Measurements from ENCODE around the gene BCCIP. TPM values are rescaled to one million over a fixed set of nuclear protein-coding genes. Genes with fewer than 3 reads are reported as not detected.

Gene BCCIP
- total and polyA plus RNA-seq, 11 donors, result 31.3 to 81.0 (median 44.5) TPM

DNA sequence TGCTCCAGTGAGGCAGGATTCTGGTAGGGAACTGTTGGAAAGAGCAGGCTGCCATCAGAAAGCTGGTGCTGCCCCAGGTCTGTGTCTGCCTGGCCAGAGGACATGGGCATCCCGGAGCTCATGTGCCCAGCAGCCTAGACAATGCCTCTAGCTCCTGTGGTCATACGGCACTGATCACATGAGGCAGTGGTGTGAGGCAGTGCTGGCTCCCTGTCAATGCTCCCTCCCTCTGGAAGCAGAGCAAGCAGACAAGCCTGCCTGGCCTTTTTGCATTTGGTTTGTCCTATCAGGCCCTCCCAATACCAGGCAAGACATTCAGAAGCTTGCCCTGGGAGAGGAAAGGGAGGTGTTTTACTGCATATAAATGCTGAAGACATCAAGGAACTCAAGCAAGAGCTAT lies 28.2 kb upstream of the BCCIP start:
- Histone ChIP-seq H3K27ac (peak overlapping the region in 6 of 12 donors; percentile 11 to 55 (median 38)), H3K4me3 (no peak overlapping the region), H3K9me3 (no peaks in the 10 kb centered on the region), H3K36me3 (peaks cover 0 to 91% (median 77%) of the 10 kb centered on the region in 9 donors), H3K4me1 (peaks cover 0 to 10% (median 1%) of the 10 kb centered on the region in 12 donors), H3K27me3 (no peaks in the 10 kb centered on the region)
- no peak for TF ChIP-seq POLR2A (IDR thresholded peaks at IDR 0.05)
- TF ChIP-seq, protein P1, sequence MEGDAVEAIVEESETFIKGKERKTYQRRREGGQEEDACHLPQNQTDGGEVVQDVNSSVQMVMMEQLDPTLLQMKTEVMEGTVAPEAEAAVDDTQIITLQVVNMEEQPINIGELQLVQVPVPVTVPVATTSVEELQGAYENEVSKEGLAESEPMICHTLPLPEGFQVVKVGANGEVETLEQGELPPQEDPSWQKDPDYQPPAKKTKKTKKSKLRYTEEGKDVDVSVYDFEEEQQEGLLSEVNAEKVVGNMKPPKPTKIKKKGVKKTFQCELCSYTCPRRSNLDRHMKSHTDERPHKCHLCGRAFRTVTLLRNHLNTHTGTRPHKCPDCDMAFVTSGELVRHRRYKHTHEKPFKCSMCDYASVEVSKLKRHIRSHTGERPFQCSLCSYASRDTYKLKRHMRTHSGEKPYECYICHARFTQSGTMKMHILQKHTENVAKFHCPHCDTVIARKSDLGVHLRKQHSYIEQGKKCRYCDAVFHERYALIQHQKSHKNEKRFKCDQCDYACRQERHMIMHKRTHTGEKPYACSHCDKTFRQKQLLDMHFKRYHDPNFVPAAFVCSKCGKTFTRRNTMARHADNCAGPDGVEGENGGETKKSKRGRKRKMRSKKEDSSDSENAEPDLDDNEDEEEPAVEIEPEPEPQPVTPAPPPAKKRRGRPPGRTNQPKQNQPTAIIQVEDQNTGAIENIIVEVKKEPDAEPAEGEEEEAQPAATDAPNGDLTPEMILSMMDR (IDR thresholded peaks at IDR 0.05), result no peak
- ATAC-seq (peak; percentile 79 to 95 (median 86)), DNase-seq (peak in 3 of 5 donors; percentile 53 to 77 (median 54))
- WGBS, 4 donors, result 37 to 61% (median 48%) methylated on average over 2 of the region's 2 CpGs
- intact Hi-C loops (cut with DNase I), result no loop called here

- Histone ChIP-seq H3K36me3 (peaks cover 0 to 92% (median 77%) of the 10 kb centered on the region in 9 donors), H3K9me3 (no peaks in the 10 kb centered on the region), H3K4me3 (no peak overlapping the region), H3K27ac (peak overlapping the region in 6 of 12 donors; percentile 11 to 55 (median 31)), H3K4me1 (peaks cover 0 to 10% (median 1%) of the 10 kb centered on the region in 12 donors), H3K27me3 (no peaks in the 10 kb centered on the region)
- TF ChIP-seq, protein P1 (IDR thresholded peaks at IDR 0.05), result no peak
- TF ChIP-seq POLR2A (IDR thresholded peaks at IDR 0.05), result no peak
- 82 to 92% (median 86%) methylated on average over 8 of the region's 8 CpGs for WGBS, 4 donors
- intact Hi-C loops (cut with DNase I), result no loop called here
- no peak for DNase-seq
- no peak for ATAC-seq
Measured at GRCh38 chr10:125795637-125796190, 27.6 kb upstream of the BCCIP start.

DNA sequence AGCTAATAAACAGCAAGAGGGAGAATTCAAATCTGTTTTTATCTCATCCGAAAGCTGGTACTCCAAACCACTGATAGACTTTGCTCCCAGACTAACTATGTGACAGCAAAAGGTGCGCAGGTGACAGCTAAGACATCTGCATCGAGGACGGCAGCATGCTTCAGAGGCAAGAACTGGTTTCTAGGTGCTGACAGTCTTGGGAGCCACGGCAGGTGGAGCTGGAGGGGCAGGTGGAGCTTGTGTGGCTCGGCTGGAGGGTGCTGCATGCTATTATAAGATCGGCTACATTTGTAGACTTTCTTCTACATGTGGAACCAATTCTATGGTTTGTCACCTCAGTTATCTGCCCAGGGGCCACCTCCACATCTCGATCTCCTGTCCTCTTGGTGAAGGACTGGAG lies 25.9 kb upstream of the BCCIP start:
- ATAC-seq (no peak), DNase-seq (no peak)
- intact Hi-C loops (cut with DNase I), result no loop called here
- Histone ChIP-seq H3K27ac (no peak overlapping the region), H3K36me3 (peaks cover 0 to 93% (median 69%) of the 10 kb centered on the region in 9 donors), H3K4me1 (peaks cover 0 to 10% (median 1%) of the 10 kb centered on the region in 12 donors), H3K4me3 (no peak overlapping the region), H3K9me3 (no peaks in the 10 kb centered on the region), H3K27me3 (no peaks in the 10 kb centered on the region)
- 89 to 95% (median 93%) methylated on average over 8 of the region's 8 CpGs for WGBS, 4 donors
- TF ChIP-seq, protein P1 (IDR thresholded peaks at IDR 0.05), result no peak
- no peak for TF ChIP-seq POLR2A (IDR thresholded peaks at IDR 0.05)

DNA sequence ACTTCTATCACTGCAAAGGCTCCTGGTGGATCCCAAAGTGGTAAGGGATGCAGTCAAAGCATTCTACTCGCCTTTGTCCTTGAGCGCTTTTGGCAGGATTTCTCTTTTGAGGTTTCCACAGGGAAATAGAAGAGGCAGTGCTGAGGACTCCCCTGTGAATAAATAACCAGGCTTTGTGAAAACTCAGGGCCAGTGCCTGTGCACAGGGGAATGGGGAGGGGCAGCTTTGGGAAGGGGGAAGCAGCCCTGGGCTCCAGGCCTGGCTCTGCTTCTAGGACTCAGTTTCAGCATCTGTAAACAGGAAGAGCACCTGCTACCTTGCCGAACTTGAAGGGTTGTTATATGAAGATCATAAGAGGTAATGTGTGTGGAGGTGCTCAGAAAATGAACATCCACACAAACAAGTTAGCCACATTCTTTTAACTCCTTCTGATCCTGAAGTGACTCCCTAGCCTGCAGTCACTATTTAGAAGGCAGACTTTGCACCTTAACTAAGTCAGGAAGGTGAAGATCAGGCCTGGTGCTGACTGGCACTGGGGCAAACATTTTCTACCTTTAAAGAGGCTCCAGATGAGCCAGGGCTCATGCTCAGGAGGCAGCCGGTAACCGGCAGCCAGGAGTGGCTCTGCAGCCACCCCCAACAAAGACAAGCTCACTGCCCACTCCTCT lies 25.2 kb upstream of the BCCIP start:
- H3K27ac ChIP-seq, result no peak overlapping the region
- H3K9me3 ChIP-seq, result no peaks in the 10 kb centered on the region
- intact Hi-C loops (cut with DNase I), result no loop called here
- H3K4me3 ChIP-seq, result no peak overlapping the region
- 53 to 91% (median 64%) methylated on average over 5 of the region's 5 CpGs for WGBS, 4 donors
- no peak for TF ChIP-seq POLR2A (IDR thresholded peaks at IDR 0.05)
- TF ChIP-seq, protein P1 (IDR thresholded peaks at IDR 0.05), result no peak
- DNase-seq (no peak), ATAC-seq (no peak)
- peaks cover 0 to 10% (median 1%) of the 10 kb centered on the region in 12 donors for H3K4me1 ChIP-seq
- no peaks in the 10 kb centered on the region for H3K27me3 ChIP-seq
- peaks cover 0 to 91% (median 68%) of the 10 kb centered on the region in 9 donors for H3K36me3 ChIP-seq
